HG03139 (cell line): ENCODE data around the gene CCDC200.
"Not testable (repeated sequence)": the region's sequence is repeated elsewhere in the genome, so short reads cannot be mapped to it uniquely, and the experiment has no call there.

Experiments
- ATAC-seq: cut with Tn5 transposase; IDR thresholded peaks from one replicate; pipeline ENCODE4 v1.9.1; 2021; ENCODE audit not compliant: unreplicated experiment

CCDC200 gene

DNA sequence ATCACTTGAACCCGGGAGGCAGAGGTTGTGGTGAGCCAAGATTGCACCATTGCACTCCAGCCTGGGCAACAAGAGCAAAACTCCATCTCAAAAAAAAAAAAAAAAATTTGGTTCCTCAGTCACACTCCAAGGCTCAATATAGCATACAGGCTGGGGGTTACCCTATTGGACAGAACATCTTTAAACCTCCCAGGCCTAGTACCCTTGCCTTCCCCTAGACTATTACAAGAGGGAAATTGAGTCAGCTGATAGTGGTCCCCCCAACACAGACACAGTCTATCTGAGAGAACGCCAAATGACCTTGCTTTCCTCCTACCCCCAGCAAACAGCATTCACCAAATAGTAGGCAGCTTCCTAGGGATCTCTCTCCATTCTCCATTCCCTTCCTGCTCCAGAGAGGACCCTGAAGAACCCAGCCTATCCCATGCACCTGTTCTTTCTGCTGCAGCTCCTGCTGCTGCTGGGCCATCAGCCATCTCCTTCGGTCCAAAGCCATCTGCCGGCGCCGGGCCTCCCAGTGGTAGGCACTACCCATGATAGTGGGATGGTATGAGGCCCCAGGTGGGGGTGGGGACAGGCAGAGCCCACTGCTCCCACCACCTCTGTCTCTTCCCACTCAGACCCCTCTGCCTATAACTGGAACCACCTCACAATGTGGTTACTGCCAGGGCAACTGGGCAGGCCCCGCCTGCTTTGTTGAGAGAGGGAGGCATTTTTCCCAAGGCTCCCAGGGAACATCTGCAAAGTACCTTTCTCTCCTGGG is at the start of gene CCDC200:
Gene CCDC200, minus strand, starts transcription at position 604 of the 763 bp plus-strand sequence. Its CDS starts 69 bp downstream, at position 535.
- not testable (repeated sequence) for ATAC-seq

DNA sequence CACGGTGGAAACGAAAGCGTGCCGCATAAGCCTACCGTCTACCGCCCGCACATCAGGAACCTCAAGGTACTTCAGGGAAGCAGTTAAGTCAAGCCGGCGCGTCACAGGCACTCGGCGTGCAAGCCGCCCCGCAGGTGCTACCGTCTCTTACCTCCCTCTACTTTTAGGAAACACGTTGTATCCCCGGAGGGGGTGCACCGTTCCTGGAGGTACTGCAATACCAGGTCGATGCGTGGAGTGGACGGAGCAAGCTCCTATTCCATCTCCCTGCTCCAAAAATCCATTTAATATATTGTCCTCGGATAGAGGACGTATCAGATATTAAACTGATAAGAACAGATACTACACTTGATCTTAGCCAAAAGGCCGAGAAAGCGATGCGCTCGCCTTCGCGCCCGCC is 44.5 kb upstream of the CCDC200 start:
- not testable (repeated sequence) for ATAC-seq

DNA sequence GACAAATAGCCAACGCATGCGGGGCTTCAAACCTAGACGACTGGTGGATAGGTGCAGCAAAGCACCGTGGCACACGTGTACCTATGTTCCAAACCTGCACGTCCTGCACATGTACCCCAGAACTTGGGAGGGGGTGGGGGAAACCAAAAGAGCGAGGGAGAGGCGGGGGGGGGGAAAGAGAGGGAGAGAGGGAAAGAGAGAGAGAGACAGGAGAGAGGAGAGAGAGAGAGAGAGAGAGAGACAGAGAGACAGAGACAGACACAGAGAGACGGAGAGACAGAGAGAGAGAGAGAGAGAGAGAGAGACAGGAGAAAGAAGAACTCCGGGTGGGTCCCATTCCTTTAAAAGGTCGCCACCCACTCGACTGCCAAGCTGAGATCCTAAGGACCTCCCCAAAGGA is 44.1 kb upstream of the CCDC200 start:
- ATAC-seq = not testable (repeated sequence)

DNA sequence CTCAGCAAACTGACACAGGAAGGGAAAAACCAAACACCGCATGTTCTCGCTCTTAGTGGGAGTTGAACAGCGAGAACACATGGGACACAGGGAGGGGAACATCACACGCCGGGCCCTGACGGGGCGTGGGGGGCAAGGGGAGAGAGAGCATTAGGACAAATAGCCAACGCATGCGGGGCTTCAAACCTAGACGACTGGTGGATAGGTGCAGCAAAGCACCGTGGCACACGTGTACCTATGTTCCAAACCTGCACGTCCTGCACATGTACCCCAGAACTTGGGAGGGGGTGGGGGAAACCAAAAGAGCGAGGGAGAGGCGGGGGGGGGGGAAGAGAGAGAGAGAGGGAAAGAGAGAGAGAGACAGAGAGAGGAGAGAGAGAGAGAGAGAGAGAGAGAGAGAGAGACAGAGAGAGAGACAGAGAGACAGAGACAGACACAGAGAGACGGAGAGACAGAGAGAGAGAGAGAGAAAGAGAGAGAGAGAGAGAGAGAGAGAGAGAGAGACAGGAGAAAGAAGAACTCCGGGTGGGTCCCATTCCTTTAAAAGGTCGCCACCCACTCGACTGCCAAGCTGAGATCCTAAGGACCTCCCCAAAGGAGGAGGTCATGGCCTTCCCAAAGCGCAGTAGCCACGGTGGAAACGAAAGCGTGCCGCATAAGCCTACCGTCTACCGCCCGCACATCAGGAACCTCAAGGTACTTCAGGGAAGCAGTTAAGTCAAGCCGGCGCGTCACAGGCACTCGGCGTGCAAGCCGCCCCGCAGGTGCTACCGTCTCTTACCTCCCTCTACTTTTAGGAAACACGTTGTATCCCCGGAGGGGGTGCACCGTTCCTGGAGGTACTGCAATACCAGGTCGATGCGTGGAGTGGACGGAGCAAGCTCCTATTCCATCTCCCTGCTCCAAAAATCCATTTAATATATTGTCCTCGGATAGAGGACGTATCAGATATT is 42.4 kb upstream of the CCDC200 start:
- not testable (repeated sequence) for ATAC-seq

DNA sequence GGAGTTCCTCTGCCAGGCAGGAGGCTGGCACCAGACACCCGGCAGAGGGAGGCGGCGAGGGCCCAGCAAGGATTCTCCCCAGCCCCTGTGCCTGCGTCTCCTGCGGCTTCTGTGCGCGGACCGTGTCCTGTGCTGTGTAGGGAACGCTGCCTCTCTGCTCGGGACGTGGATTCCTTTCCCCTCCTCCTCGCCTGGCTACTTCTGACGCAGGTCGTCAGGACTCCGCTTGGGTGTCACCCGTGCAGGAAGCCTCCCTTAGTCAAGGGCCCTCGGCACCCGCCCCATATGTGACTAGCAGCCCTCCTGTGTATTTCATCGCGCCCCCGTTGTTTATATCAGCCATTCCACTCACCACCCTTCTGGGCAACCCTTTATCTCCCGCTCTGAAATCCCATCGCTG is 18.0 kb upstream of the CCDC200 start:
- not testable (repeated sequence) for ATAC-seq

DNA sequence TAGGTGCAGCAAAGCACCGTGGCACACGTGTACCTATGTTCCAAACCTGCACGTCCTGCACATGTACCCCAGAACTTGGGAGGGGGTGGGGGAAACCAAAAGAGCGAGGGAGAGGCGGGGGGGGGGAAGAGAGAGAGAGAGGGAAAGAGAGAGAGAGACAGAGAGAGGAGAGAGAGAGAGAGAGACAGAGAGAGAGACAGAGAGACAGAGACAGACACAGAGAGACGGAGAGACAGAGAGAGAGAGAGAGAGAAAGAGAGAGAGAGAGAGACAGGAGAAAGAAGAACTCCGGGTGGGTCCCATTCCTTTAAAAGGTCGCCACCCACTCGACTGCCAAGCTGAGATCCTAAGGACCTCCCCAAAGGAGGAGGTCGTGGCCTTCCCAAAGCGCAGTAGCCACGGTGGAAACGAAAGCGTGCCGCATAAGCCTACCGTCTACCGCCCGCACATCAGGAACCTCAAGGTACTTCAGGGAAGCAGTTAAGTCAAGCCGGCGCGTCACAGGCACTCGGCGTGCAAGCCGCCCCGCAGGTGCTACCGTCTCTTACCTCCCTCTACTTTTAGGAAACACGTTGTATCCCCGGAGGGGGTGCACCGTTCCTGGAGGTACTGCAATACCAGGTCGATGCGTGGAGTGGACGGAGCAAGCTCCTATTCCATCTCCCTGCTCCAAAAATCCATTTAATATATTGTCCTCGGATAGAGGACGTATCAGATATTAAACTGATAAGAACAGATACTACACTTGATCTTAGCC is 12.4 kb upstream of the CCDC200 start:
- ATAC-seq = not testable (repeated sequence)

DNA sequence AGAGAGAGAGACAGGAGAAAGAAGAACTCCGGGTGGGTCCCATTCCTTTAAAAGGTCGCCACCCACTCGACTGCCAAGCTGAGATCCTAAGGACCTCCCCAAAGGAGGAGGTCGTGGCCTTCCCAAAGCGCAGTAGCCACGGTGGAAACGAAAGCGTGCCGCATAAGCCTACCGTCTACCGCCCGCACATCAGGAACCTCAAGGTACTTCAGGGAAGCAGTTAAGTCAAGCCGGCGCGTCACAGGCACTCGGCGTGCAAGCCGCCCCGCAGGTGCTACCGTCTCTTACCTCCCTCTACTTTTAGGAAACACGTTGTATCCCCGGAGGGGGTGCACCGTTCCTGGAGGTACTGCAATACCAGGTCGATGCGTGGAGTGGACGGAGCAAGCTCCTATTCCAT is 11.2 kb upstream of the CCDC200 start:
- not testable (repeated sequence) for ATAC-seq

DNA sequence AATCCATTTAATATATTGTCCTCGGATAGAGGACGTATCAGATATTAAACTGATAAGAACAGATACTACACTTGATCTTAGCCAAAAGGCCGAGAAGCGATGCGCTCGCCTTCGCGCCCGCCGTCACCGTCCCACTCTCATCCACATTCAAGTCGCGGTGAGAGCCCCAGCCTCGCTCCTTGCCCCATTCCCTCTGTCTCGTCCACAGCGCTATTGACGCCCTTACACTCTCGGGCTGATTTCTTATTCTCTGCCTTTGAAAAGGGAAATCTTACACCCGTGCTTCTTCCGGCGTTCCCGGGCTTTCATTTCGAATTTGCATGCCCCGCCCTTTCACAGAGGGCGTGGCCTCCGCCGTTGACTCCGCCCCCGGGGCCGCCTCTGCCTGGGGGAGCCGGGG is 5.5 kb upstream of the CCDC200 start, which contains the start of gene RNU2-1:
Gene RNU2-1, minus strand, starts transcription at position 101 of the 400 bp plus-strand sequence.
- not testable (repeated sequence) for ATAC-seq

DNA sequence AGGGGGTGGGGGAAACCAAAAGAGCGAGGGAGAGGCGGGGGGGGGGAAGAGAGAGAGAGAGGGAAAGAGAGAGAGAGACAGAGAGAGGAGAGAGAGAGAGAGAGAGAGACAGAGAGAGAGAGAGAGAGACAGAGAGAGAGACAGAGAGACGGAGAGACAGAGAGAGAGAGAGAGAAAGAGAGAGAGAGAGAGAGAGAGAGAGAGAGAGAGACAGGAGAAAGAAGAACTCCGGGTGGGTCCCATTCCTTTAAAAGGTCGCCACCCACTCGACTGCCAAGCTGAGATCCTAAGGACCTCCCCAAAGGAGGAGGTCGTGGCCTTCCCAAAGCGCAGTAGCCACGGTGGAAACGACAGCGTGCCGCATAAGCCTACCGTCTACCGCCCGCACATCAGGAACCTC is 4.8 kb upstream of the CCDC200 start:
- ATAC-seq = not testable (repeated sequence)

DNA sequence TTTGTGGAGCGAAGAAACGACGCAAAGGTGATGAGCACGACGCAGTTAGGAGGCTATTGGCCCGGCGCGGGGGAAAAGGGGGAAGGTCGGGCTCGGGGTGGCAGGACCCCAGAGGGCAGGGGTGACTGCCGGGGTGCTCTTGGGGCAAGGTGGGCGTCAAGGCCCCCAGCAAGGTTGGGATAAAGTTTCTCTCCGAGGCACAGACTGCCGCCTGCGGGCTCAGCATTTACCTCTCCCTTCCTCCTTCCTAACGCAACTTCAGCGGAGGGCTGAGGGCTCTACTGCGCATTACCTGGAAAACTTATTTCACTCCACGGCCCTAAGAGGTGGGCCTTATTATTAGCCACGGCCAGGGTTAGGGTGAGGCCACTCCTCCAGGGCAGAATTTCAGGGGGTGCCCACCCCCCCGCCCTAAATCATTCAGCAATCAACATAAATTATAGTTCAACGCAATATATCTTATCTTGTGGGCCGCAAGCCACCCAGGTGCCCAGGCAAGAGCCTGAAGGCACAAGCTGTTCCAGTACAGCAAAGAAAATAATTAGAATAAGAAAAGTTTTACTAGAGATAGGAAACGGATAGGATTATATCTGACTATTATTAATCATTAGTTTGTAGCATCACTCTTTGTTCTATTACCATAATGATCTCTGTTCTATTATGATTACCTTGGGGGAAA is 3.7 kb upstream of the CCDC200 start:
- not testable (repeated sequence) for ATAC-seq

DNA sequence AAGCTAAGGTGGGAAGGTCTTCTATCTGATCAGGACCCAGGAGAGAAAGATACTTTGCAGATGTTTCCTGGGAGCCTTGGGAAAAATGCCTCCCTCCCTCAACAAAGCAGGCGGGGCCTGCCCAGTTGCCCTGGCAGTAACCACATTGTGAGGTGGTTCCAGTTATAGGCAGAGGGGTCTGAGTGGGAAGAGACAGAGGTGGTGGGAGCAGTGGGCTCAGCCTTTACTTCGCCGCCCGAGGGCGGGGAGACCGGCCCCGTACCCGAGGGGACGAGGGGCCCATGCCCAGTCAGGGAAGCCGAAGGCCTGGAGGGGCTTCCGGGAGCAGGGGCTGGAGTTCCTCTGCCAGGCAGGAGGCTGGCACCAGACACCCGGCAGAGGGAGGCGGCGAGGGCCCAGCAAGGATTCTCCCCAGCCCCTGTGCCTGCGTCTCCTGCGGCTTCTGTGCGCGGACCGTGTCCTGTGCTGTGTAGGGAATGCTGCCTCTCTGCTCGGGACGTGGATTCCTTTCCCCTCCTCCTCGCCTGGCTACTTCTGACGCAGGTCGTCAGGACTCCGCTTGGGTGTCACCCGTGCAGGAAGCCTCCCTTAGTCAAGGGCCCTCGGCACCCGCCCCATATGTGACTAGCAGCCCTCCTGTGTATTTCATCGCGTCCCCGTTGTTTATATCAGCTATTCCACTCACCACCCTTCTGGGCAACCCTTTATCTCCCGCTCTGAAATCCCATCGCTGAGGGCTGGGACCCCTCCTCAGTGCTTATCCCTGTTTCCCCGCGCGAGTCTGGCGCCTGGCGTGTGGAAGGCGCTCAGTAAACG is 3.0 kb upstream of the CCDC200 start:
- not testable (repeated sequence) for ATAC-seq

DNA sequence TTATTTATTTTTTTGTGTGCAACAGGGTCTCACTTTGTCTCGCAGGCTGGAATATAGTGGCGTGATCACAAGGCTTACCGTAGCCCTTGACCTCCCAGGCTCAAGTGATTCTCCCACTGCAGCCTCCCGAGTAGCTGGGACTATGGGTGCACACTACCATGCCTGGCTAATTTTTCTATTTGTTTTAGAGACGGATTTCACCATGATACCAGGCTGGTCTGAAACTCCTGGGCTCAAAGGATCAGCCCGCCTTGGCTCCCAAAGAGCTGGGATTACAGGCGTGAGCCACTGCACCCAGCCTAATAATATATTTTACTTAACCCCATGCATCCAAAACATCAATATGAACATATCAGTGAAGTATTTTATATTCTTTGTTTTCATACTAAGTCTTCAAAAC is 2.0 kb downstream of the CCDC200 start:
- no peak for ATAC-seq

DNA sequence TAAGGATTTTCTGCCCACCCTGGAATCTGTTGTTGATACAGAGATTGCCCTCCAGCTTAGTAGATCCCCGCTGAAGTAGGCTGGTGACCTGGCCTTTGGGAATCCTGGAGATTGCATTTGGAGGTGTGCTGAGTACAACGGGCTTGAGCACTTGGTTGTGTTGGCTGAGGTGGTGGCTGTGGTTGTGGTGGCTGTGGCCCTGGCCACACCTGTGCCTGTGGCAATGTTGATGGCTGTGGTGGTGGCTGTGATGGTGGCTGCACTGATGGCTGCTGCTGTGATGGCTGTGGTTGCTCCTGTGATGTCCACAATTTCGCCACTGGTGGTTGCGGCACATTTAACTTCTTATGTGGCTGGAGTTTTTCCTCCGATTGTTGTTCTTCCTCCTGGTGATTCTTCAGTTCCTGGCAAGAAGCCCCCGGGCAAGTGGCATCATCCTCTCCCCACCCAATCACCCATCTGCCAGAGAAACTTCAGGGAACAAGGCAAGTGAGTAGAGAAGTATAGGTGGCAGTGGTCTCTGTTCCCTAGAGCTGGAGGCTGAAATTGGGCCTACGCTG is 4.2 kb downstream of the CCDC200 start:
- no peak for ATAC-seq

DNA sequence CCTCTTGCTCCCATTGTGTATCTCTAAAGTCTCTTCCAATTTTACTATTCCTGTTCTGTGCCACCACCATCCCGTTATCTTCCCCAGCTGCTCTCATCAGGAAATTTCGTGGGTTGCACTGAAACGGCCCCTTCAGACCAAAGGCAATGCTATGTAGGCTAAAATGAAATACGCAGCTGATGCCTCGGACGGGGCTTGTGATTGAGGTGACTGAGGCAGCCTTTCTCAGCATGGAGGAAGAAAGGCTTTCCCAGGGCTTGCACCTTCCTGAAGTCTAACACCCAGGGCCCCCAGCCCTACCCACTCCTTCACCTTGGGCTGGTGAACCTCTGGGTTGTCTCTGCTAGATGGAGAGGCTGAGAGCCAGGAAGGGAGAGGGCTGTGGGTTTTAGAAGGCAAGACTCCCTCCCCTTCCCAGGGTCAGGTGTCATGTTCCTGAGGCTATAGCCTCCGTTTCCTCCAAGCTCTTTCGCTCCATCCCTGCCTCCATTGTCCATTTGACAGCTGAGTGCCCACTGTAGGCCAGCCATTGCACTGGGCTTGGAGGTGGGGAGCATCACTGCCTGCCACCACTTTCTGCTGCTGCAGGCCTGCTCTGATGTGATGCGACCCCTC is 7.8 kb downstream of the CCDC200 start:
- no peak for ATAC-seq

DNA sequence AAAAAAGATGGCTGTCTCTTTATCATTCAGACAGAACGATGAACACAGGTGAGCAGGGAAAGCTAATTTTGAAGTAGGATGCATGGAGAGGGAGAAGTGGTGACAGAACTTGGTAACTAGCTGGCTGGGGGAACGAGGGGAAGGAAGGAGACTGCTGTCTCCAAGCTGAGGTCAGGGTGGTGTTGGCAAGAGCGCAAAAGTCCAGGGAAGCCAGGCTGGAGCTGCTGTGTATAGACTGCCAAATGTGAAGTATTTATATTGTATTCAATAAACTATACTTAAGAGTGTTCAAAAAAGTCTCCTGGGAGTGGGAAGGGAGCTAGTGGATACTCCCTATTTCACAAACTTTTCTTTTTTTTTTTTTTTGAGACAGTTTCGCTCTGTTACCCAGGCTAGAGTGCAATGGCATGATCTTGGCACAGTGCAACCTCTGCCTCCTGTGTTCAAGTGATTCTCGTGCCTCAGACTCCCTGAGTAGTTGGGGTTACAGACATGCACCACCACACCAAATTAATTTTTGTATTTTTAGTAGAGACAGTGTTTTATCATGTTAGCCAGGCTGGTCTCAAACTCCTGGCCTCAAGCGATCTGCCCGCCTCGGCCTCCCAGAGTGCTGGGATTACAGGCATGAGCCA is 8.6 kb downstream of the CCDC200 start:
- ATAC-seq = no peak

DNA sequence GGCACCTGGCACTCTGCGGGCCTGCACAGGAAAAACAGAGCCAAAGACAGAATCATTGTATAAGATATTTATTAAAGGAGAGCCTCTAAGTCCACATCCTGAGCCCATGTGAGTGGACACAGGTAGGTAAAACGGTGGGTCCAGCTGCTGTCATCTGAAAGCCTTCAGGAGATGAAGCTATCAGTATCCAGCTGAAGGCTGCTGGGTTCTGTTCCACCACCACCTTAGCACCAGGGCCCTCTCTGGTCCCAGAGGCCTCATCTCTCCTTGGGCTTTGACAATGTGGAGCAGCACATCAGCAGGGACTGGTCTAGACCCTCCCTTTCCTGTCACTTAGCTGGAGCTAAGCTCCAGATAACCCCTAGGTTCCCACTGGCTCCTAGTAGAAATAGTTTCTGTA is 9.4 kb downstream of the CCDC200 start:
- no peak for ATAC-seq

DNA sequence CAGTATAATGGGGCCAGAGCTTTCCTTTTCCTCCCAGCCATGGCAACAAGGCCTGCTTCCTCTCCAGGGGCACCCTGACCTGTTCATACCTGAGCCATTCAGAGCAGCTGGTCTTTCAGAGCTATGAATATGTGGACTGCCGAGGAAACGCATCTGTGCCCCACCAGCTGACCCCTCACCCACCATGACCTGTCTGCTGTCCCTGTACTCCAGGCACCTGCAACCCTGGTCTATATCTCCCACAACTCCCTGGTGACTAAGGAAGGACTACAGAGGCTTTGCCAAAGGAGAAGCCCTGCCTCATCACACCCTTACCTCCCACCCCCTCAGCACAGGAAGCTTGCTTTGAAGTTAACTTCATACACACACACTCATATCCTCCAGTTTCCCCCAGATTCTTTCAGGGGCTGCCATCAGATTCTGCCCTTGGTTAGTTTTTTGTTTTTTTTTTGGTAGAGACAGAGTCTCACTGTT is 10.8 kb downstream of the CCDC200 start:
- ATAC-seq = no peak
